HG03565 (cell line): ENCODE data around the gene CFHR5.
A peak's percentile ranks its signal among the peaks of the same experiment; 100 is the strongest.
"Not testable (repeated sequence)": the region's sequence is repeated elsewhere in the genome, so short reads cannot be mapped to it uniquely, and the experiment has no call there.

ENCODE experiments used
- ATAC-seq: cut with Tn5 transposase; IDR thresholded peaks from one replicate; pipeline ENCODE4 v1.9.1; 2021; ENCODE audit warnings: mild to moderate bottlenecking, moderate library complexity; ENCODE audit not compliant: unreplicated experiment

The CFHR5 gene

DNA sequence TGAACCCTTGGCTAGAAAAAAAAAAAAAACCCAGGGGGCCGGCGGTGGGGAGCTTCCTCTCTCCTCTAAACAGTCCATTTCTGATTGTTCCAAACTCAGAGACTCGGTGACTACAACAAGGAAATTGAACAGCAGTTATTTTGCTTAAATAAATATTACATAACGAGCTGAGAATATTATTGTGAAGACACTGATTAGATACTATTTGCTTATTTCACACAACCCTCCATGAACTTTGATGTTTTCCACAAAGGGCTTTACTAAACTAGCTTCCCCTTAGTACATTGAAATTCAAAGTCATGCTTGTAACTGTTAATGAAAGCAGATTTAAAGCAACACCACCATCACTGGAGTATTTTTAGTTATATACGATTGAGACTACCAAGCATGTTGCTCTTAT, at the start of gene CFHR5:
Gene CFHR5 (plus strand): TSS at position 279 of the 400 bp plus-strand sequence. CDS start 109 bp downstream, at position 388.
- ATAC-seq, result no peak

DNA sequence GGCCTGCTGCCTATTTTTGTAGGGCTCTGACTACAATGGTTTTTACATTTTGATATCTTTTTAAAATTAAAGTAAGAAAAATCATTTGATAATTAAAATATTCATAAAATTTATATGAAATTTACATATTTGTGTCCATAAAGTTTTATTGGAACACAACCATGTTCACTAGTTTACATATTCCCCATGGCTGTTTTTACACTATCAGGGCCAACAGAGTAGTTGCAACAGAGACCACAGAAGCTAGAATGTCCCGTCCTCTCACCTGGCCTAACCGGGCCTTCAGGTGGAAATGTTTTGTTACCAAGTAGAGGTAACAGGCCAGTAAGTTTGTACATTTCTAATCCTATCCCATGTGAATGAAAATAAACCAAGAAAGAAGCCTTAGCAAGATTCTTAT, 44.5 kb upstream of the CFHR5 start:
- ATAC-seq, result not testable (repeated sequence)

- ATAC-seq, result no peak
Observed at GRCh38 chr1:196933531-196934189, 43.7 kb upstream of the CFHR5 start.

DNA sequence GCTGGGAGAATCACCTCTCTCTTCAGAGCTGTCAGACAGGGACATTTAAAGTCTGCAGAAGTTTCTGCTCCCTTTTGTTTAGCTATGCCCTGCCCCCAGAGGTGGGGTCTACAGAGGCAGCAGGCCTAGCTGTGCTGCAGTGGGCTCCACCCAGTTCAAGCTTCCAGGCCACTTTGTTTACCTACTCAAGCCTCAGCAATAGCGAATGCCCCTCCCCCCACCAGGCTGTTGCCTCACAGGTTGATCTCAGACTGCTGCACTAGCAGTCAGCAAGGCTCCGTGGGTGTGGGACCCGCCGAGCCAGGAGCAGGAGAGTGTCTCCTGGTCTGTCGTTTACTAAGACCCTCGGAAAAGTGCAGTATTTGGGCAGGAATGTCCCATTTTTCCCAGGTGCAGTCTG, 35.9 kb upstream of the CFHR5 start:
- ATAC-seq, result not testable (repeated sequence)

DNA sequence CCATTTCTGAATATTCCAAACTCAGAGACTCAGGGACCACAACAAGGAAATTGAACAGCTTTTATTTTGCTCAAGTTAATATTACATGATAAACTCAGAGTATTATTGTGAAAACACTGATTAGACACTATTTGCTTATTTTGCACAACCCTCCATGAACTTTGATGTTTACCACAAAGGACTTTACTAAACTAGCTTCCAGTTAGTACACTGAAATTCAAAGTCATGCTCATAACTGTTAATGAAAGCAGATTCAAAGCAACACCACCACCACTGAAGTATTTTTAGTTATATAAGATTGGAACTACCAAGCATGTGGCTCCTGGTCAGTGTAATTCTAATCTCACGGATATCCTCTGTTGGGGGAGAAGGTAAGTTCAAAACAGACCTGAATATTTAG, 33.8 kb upstream of the CFHR5 start, which contains the start of gene CFHR2:
Gene CFHR2 (plus strand): TSS at position 171 of the 400 bp plus-strand sequence. CDS start 143 bp downstream, at position 314.
- not testable (repeated sequence) for ATAC-seq

GRCh38 chr1:196951711-196952394, 25.5 kb upstream of the CFHR5 start:
- peak; percentile 86 for ATAC-seq

- ATAC-seq, result no peak
Observed at GRCh38 chr1:196954778-196955177, 22.6 kb upstream of the CFHR5 start.

GRCh38 chr1:196955926-196956325, 21.4 kb upstream of the CFHR5 start:
- no peak for ATAC-seq

DNA sequence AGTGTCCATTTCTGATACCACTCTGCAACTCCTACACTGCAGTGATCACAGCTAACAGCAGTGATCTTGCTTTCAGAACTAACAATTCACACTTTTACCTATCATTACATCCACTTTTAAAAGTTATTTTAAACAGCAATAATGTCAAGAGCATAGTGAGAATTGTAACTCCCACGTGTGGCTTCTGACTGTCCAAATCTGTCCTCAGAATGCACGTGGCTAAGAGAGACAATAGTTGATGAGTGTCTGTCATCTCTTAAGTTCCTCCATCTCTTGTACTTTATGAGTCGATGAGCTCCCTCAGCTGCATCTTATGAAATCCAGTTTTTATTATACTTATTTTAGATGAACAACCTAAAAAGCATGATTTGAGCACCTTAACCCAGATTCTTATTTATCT, 16.5 kb upstream of the CFHR5 start:
- ATAC-seq, result peak; percentile 92

DNA sequence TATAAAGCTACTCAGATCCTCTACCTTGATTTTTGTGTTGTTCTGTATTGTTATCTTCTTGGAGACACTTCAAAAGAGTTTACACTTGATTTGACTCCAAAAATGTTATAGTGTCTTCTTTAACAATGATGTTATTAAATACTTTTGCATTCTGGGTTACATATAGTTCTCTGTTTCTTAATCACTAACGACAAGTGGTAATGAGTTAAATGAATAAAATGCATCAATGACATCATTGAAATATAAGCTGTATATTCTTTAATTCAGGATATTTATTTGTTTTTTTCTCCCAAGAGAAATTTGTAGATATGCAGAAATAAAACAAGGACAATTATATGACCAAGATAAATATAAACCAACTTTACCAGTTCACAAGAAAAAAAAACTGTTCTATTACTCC, 7.2 kb upstream of the CFHR5 start:
- no peak for ATAC-seq

DNA sequence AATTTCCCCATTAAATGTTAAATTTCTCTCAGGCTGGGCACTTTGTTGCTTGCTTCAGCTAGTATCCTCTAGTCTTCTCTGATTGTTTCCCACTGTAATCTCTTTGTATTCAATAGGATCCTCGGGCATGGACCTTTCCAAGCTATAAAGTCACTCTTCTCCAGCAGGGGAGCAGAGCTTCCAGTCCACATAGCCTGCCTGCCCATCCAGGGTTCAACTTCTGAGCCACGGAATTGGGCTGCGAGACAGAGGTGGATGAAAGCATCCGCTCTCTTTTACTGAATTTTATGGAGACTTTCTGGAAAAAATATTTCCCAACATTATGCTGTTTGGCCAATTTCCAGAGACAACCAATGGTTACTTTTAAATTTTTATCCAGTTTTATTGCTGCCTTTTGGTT, 1.1 kb upstream of the CFHR5 start:
- ATAC-seq, result no peak

GRCh38 chr1:196980859-196981258, 3.5 kb downstream of the CFHR5 start:
- ATAC-seq, result no peak

DNA sequence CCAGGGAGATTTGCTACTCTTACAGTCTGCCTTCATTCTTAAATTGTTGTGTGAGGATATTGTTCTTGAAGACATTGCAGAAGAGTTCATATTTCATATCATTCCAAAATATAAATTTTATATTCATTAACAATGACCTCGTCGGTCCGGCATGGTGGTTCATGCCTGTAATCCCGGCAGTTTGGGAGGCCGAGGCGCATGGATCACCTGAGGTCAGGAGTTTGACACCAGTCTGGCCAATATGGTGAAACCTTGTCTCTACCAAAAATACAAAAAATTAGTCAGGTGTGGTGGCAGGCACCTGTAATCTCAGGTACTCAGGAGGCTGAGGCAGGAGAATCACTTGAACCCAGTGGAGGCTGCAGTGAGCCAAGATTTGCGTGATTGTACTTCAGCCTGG, 4.9 kb downstream of the CFHR5 start:
- not testable (repeated sequence) for ATAC-seq

GRCh38 chr1:196991919-196992651, 14.7 kb downstream of the CFHR5 start:
- not testable (repeated sequence) for ATAC-seq

DNA sequence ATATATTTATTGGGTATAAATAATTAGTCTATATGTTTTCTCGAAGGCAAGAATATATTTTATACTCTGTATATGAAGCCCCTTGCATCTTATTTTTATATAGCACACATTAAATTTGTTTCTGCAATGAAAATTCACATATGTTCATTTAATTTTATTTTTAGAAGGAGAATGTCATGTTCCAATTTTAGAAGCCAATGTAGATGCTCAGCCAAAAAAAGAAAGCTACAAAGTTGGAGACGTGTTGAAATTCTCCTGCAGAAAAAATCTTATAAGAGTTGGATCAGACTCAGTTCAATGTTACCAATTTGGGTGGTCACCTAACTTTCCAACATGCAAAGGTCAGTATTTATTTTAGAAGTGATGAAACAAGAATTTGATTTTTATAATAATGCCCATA, 16.6 kb downstream of the CFHR5 start:
- ATAC-seq, result no peak

DNA sequence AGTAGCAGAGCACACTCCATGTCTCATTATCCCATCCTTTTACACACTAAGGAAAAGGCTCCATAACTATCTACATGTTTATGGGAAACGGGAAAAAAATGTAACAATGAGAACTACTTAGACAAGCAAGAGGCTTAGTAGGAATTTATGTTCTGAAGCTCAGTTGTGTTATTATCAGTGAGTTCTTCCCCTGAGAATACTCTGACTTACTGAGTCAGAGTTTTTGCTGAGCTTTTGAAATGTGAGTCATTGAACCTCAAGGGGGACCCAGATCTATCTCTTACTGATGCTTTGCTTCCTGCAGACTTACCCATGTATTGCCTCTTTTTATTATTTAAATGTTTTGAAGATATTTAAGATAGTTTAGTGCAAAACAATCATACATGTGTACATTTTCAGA, 20.1 kb downstream of the CFHR5 start:
- no peak for ATAC-seq

GRCh38 chr1:197001828-197002227, 24.5 kb downstream of the CFHR5 start:
- ATAC-seq, result no peak

DNA sequence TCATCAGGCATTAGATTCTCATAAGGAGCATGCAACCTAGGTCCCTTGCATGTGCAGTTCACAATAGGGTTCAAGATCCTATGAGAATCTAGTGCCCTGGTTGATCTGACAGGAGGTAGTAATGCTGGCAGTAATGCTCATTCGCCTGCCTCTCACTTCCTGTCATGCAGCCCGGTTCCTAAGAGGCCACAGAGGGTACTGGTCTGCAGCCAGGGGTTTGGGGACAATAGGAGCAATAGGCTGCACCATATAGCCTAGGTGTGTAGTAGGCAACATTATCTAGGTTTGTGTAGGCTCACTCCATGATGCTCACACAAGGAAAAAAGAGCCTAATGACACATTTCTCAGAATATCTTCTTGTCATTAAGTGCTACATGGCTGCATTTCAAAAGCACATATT, 25.8 kb downstream of the CFHR5 start:
- no peak for ATAC-seq

DNA sequence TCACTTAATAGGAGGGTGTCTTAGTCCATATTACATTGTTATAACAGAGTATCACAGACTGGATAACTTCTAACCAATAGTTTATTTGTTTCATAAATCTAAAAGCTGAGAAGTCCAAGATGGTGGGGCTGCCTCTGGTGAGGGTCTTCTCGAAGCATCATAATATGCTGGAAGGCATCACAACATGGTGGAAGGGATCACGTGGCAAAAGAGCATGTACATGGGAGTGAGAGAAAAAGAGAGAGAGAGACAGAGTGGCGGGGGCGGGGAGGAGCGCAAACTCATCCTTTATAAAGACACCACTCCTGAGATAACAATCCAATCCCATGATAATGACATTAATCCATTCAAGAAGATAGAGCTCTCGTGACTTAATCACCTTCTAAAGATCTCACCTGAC, 31.5 kb downstream of the CFHR5 start:
- ATAC-seq, result no peak

- ATAC-seq, result no peak
Observed at GRCh38 chr1:197011614-197012013, 34.3 kb downstream of the CFHR5 start.

DNA sequence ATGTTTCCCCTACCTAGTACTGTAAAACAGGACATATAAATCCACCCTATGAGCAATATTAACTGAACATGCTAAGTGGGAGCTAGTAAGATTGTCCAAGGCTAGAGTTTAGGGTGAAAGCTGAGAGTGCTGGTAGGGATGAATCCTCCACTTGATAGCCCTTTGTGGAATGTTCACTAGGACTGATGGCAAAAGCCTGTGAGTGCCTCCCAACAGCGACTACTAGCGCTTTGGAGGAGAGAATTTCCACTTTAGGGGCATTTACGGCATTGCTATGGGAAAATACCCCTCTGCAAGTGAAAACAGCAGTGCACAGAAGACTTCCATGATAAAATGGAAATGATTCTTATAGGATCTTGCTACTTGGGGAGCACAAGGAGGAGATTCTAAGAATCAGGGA, 35.9 kb downstream of the CFHR5 start:
- no peak for ATAC-seq

DNA sequence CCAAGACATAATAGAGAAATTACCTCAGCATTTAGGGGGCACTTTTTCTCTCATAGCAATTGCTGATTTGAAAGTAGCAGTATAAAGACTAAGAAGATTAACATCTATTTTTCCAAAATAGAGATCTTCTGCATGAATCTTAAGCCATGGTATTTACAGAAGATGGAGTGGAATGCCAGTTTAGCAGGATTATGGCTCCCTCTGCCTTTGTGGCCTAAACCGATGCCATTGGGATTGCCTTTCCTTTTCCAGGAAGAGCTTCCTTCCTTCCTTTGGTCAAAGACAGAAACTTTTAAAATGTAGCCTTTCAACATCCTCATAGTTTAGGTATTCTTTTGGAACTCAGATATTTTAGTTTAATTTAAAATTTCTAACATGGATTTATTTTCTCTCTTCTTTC, 39.4 kb downstream of the CFHR5 start:
- no peak for ATAC-seq
